HG02571 (cell line): Measurements from ENCODE around the gene SEMA6A.
A peak's percentile ranks its signal among the peaks of the same experiment; 100 is the strongest.

Experiments used
- ATAC-seq: cut with Tn5 transposase; IDR thresholded peaks from one replicate; pipeline ENCODE4 v1.9.1; 2021; ENCODE audit warnings: mild to moderate bottlenecking, moderate library complexity; ENCODE audit not compliant: unreplicated experiment

The SEMA6A gene

DNA sequence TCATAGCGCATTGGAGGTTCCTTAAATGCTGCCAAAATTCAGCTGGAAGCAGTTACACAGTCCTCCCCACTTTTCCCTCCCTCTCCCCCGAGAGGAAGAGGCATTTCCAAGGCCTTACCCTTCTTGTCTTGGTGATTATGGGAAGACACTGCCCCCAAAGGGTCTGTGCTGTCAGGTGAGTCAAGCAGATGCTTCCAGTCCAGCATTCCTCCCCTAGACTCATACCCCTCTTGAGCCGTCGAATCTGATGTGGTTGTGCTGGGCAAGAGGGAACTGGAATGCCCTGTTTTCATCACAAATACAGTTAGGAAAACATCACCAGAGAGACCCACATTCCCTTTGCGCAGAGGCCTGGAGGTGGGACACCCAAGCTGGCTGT, 107.2 kb downstream of the SEMA6A start:
- no peak for ATAC-seq

DNA sequence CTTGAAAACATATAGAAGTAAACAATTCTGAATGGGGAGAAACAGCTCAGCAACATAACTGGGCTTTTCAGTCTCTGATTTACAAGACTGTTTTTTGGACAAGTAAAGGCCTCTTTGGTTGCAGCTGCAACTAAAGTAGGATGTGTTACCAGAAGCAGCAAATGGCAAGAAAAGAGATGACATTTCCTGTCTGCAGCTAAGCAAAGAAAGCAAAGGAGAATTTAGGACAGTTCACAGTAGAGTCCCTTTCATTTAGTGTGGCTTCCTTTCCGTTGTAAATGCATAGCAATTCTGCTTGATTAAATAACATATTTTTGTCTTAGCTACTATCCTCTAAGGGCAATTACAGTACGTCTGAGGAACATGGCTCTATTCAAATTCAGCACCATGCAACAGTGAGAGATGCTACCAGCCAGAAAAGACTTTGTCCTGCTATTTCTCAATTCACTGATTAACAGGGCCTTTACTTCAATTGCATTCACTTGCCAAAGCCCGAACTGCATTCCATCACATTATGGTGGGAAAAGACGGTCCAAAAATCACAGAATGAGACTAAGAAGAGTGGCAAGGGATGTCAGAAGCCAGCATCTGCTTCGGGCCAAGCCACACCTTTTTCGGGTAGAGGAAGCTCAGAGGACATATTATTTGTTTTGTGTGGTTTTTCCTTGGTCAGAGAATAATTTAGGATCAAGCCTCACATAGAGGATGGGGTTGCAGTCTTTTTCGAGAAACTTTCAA, 107.7 kb downstream of the SEMA6A start:
- ATAC-seq = no peak

DNA sequence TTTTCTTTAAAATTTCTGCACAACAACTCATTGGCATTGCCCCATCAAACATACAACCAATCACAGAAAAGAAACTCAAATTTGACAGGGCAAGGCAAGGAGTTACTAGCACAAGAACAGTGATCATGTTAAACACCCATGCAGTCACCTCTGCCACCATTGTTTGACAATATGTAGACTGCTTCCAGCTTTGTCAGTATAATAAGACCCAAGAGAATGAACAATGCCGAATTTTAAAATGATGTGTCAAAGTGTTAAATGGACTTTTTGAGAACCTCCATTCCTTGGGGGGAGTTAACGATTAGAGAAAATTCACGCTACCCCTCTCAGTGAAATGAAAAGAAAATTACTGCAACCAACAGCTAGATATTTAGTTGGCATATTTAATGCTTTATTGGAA, 109.2 kb downstream of the SEMA6A start:
- ATAC-seq = no peak

DNA sequence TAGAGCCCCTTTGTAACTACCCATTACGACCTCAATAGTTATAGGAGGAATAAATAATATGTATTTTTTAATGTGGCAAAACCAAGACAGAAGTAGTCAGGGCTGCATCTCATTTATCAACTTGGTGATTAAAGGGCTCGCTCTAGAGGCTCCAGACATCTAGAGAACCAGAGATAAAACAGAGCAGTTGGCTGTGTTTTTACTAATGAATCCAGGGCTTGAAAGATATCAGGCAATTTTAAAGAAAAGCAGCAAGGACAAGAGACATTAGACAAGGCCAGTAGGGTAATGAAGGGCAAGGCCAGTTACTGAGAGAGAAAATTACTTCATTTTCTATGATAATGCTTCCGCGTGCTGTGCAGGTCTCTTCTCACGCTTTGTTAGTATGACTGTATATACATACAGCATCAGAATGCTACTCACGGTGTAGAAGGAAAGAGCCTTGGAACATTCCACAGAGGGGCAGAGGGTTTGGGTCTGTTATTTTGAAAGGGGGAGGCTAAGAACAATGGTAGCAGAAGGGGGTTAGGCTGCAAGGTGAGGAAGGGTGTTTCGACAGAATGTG, 110.4 kb downstream of the SEMA6A start:
- ATAC-seq = no peak

DNA sequence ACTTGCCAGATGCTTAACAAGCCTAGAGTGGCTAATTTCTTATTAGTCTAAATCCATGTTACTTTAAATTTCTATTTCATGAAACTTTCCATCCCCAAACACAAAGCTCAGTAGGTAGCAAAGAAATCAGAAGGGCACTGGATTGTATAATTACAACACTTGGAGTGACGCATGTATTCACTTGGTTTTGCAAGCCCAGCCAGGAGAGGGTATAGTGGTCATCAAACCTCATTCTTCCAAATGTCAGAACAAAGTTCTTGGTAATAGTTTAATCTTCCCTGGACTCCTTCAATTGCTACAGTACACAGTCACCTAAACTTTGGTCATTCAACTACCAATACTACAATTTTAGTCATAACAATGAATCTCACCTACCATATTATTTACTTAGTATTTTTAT, 112.1 kb downstream of the SEMA6A start:
- no peak for ATAC-seq

DNA sequence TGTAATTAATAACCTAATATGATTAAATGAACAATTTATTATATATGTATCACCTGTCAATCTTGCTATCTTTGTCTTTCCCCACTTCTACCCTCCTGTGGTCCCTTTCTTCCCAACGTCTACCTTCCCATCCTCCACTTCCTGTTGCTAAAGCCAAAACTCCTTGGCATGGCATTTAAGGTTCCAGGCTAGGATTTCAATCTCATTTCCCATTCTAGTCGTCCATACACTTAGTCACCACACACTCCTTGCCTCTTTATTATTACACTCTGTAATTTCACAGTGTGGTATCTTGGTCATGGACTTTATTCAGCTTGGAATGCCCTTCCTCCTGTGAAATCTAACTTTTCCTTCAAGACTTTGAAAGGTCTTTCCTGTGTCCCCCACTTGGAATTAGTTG, 115.3 kb downstream of the SEMA6A start:
- no peak for ATAC-seq

DNA sequence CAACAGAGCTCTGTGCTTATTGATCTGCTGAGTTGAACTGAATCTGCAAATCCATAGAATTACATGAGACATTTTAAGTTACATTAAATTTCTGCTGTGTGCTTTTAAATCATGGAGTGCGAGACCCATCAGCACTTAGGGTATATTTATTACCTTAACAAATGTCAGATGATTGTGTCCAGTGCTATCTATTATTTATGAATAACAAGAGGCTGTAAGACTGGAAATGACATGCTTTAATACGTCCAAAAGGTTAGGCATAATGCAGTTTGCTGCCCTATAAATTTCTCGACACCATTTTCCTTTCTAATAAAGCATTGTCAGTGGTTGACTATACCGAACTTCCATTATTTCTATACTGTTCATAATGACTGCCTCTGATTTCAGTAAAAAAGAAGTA, 117.6 kb downstream of the SEMA6A start:
- ATAC-seq = no peak

DNA sequence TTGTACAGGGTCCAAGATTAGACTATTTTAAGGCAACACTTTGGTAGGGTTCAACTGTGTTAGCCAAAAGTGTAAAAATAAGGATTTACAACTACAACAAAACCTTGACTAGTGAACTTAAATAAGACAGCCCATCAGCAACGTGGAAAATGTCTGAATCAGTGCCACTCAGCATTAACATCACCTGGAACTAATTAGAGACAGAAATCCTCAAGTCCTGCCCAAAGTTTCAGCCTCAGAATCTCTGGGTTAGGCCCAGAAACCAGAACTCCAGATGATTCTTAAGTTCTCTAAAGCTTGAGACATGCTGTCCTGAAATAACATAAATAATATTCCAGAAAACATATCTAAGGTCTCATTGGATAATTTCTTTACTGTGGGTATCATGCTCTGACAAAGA, 118.6 kb downstream of the SEMA6A start:
- ATAC-seq = no peak

DNA sequence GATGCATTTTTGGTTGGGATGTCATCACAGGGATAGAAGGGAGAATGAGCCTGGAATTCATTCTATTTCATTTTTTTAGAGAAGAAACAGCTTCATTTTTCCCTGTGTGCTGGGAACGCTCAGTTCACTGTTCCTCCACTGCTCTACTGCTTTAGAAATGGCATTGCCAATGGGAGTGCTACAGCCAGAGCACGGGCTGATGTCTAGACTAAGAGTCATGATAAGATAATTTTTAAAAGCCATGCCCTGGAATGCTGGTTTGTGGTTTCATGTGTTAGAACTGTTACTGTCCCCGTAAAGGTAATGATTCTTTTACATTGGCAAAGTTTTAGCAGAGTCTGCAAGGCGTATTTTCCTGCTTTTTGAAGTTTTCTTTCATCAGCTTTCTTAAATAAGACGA, 119.6 kb downstream of the SEMA6A start:
- no peak for ATAC-seq

DNA sequence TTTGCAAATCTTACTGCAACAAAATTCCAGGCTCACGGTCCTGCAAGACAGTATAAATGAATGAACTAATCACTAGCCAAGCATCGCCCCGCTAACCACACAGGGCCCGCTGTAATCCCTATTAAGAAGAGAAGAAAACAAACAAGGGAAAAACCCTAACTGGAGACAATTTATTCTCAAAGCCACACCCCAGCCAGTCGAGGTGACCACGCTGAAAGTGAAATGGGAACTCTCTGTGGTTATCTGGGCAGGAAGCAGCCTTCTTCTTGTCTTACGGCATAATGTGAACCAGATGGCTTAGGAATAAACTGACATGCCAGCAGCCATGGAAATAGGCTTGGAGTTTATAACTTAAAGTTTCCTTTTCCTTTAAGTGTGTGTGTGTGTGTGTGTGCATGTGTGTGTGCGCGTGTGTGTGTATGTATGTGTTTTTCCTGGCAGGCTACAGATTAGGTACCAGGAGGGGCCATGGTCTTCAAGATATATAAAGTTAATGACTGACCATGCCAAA, 120.2 kb downstream of the SEMA6A start:
- ATAC-seq = peak; percentile 99

DNA sequence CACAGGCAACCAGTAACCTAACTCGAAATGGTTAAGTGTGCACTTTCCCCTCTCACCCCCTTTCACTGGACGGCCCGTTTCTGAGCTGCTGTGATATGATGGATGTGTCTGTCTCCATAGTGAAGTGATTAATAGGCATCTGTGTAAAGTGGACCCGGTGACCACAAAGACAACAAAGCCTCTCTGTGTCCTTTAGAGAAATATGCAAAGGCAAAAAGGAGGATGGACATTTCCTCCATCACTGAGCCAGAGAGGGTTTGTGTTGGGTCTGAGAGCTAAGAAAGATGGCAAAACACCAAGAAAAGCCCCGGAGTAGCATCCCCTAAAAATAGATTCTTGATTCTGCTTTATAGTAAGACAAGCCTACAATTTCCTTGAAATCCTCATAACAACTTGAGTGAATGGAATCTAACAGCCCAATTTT, 120.6 kb downstream of the SEMA6A start:
- ATAC-seq = no peak

DNA sequence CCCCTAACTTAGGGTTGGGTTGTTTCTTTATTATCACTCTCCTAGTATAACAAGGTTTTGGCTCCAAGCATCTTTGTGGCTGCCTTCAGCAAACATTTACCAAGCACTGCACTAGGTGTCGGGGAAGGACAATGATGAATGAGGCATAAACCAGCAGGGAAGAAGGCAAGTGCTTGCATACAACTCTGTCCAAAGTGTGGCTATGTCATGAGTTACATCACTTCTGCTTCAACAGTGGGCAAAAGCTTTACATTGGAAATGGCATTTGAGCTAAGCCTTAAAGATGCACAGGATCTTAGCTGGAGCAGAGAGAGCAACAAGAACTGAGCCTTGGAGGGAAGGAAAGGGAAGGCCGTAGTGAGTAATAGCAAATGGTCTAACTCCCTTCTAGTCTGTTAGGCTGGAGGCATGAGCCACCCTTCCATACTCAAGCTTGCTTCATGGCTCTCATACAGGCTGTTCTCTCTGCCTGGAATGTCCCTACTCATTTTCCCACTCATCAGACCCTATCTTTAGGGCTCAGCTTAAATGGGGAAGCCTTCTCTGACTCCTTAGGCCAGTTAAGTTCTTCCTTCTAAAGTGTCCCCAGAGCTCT, 121.8 kb downstream of the SEMA6A start:
- ATAC-seq = no peak

DNA sequence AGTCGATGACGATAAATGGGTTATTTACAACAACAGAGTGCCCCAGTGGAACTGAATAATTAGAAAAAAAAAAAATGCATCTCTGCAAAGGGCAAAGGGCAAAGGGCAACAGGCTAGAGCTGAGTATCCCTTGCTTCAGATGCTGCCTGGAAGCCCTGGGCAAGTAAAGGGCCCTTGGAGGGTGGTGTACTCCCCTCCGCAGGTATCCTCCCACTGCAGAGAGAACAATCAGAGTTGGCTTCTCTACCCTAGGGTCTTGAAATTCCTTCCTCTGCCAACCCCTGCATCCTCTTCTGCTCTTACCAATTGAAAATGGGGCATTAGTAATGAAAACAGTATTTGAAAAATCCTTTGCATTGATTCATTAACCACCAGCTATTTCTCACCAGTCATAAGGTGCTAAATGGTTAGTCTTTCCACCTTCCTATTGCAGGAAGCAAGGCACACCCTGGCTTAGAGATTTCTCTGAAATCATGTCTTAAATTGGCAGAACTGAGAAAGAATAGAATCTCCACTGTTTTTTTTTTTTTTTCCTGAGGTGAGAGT, 122.6 kb downstream of the SEMA6A start:
- ATAC-seq = no peak

DNA sequence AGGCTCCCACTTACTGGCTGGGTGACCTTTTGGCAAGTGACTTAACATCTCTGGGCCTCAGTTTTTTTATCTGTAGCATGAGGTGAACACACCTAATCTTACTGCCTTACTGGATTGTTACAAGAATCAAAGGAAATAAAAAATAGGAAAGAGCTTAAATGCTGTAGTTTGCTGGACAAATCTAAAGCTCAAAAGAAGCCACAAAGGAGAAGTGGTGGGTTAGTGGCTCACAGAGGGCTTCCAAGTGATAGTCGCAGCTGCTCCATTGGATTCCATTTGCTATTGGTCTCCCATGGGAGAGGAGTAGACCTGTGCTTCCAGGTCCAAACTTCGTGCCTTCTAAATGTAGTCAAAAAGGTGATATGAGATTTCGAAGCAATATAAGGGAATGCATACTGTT, 123.6 kb downstream of the SEMA6A start:
- ATAC-seq = no peak

DNA sequence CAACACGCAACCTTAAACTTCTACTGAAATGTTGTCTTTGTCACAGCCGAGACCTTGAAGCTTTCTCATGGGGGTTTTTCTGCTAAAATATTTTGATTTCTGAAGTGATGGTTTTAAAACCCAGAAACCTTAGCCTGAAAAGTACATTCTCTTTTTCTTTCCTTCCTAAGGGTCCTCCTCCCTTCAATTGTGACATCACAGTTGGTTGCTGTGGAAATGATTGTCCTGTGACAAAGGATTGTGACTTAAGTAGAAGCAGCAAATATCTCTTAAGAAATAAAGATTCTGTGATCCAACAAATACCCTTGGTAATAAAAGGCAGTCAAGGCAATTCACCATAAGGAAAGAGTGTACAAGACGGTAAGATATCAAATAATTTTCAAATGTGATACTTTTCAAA, 125.2 kb downstream of the SEMA6A start:
- ATAC-seq = no peak

DNA sequence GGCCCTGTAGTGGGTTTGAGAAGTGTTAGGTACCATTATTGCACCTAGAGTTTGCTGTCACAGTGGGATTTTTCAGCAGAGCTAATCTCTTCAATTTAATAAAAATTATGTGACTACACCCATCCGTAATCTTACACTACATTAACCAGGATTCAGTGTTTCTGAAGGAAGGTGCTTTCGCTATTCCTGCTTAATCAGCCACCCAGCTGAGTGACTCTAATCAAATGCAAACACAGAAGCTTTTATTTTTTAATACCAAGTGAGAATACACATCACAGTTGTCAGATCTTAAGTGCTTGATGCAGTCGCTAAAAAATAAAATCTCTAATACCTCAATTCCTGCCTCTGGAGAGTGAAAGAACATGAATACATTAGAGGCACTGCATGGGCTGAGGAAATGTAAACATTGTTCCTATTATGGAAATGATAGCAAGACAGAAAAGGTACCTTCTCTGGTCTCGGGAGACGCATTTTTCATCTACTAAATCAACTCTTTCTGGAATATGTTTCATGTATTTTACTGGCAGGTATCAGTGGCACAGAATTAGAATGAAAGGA, 125.7 kb downstream of the SEMA6A start:
- ATAC-seq = no peak

DNA sequence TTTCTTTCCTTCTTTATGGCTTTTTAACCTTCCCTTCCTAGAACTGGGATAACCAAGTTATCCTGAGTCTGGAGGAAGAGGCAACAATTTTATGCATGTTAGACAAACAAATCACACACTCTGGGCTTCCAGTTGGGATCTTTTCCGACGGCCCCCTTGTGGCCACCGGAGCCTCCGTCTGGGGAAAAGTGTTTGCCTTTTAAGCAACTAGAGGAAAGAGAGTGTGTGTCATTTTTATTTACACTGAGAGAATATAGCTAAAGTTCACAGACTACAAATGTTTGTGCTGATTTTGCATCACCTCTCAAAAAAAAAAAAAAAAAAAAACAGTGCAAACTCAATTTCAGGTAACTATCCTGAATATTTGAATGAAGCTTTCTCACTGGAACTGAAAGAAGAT, 126.2 kb downstream of the SEMA6A start:
- no peak for ATAC-seq

DNA sequence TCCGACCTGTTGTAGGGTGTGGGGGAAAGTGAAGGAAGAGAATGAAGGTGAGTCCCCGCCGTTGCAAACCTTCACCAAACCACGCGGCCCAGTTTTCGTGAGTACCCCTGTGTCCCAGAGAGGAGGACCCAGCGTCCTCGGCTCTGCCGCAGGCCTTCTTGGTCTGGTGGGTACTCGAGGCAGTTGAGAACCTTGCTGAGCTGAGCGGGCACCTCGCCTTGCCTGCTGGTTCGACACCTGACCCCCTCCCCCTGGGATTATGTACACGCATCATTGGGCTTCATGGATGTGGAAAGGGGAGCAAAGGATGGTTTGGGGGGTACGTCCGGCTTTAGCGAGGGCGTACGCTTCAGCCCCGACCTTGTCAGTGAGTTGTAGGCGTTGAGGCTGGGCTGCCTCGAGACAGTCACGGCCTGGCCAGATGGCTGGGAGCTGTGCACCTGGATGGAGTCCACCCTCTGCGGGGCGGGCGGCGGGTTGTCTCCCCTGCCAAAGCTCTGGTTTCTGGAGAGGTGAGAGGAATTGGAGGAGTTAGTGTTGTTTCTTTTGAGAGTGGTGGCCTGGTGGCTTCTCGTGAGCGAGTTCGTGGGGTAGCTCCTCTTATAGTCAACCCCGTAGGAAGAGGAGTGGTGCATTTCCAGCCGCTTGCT, 128.1 kb downstream of the SEMA6A start:
- no peak for ATAC-seq

DNA sequence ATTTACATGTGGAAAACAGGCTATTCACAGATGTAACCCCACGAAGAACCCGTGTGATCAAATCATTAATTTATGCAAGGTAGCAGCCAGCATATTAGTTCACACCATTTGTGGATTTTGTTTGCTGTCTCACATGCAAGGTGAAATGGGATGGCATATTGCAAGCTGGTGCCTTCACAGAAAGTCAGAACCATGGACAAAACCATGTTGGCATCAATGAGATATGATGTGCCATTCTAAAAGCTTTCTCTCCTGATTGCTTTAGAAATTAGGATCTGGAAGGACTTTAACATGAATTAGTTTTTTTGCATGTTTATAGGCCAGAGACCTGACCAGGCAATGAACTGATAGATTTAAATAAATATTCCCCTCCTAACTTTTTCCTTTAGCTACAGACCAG, 129.3 kb downstream of the SEMA6A start:
- no peak for ATAC-seq

DNA sequence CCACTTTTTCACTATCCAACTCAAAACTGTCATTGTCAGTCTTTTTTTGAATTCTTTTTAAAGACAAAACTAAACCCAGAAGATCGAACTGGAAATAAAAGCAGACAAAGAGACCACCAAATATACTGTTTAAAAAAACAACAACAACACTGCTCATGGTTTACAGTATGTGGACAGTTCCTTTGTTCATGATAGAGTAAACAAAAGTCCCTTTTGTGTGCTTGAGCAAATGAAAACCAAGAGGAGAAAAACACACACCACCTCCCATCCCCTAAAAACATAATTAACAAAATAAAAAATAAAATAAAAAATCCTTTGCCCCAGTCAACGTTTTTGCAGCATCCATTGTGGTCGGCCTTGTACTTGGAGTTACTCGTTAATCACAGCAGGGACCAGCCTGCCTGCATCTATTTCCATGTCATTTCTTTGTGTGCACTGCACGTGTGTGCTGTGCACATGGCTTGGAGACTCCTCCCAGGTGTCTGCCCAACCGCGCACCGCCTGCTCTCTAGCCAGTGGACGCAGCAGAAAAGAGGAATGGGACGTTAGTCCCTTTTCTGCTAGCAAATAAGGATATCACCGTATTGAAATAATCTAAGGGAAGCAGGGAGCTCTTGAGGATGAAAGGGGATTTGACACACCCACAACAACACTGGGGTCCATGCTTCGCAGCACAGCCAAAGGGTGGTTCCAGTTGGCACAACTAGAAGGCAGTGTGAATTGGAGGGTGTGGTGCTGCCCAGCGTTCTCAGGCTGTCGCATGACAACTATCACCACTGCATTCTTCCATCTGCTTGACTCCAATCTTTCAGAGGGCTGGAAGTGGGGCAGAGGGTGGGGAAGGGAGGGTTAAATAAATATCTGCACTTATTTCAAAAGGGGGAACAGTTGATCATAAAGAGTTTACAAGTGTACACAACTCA, 130.0 kb downstream of the SEMA6A start:
- ATAC-seq = no peak
